Activated CD8-positive, alpha-beta T cell treated with anti-CD3 and anti-CD28 coated beads for 36 hours (primary cell): ENCODE results near the gene ATP23. TPM values are rescaled to one million over a fixed set of nuclear protein-coding genes. Genes with fewer than 3 reads are reported as not detected.

Source experiments
- ATAC-seq: fragments of 200-7000 bp; cut with Tn5 transposase; one replicate; pipeline ENCODE4 v1.10.0; 2021; ENCODE audit warnings: mild to moderate bottlenecking, moderate library complexity
- CTCF ChIA-PET: fragments of 350-600 bp; sonication (Branson Sonifier 250); formaldehyde crosslinking; loops from one replicate; lab custom pipeline; 2021; ENCODE audit warnings: antibody characterized with exemption; lab: Charles Lee
- POLR2A ChIA-PET: fragments of 350-600 bp; sonication (Branson Sonifier 250); formaldehyde crosslinking; loops from one replicate; lab custom pipeline; 2021; ENCODE audit warnings: antibody characterized with exemption; lab: Charles Lee
- DNase-seq: peaks from one replicate; pipeline ENCODE4 v3.0.0-alpha.2; 2020
- H3K27ac Mint-ChIP-seq: one replicate; pipeline ENCODE4 v1.8.0; 2021; ENCODE audit warnings: mild to moderate bottlenecking, mixed read lengths
- H3K27me3 Mint-ChIP-seq: one replicate; pipeline ENCODE4 v1.8.0; 2021; ENCODE audit warnings: mixed read lengths
- H3K36me3 Mint-ChIP-seq: one replicate; pipeline ENCODE4 v1.8.0; 2021; ENCODE audit warnings: low read depth, mixed read lengths
- H3K4me1 Mint-ChIP-seq: one replicate; pipeline ENCODE4 v1.8.0; 2021; ENCODE audit warnings: low read depth, mixed read lengths
- H3K4me3 Mint-ChIP-seq: one replicate; pipeline ENCODE4 v1.8.0; 2021; ENCODE audit warnings: mild to moderate bottlenecking, moderate library complexity, mixed read lengths
- H3K9me3 Mint-ChIP-seq: one replicate; pipeline ENCODE4 v1.8.0; 2021; ENCODE audit warnings: mixed read lengths
- intact Hi-C: fragments of 100-400 bp; cut with micrococcal nuclease; formaldehyde crosslinking; loops from one replicate; pipeline ENCODE4 v1.10.0; 2022
- total RNA-seq, 2 experiments: library from RNA; stranded (reverse); gene quantifications; one replicate each; pipeline ENCODE4 v1.2.3, GENCODE V29; 2021
- TF ChIP-seq, protein P1 (sequence below): fragments of 200-600 bp; IDR thresholded peaks from one replicate; pipeline ENCODE4 v1.8.0; 2022; ENCODE audit warnings: antibody characterized with exemption, mild to moderate bottlenecking

Gene ATP23
- total RNA-seq, 2 experiments from 2014 or later, result 15.8 to 16.7 TPM

DNA sequence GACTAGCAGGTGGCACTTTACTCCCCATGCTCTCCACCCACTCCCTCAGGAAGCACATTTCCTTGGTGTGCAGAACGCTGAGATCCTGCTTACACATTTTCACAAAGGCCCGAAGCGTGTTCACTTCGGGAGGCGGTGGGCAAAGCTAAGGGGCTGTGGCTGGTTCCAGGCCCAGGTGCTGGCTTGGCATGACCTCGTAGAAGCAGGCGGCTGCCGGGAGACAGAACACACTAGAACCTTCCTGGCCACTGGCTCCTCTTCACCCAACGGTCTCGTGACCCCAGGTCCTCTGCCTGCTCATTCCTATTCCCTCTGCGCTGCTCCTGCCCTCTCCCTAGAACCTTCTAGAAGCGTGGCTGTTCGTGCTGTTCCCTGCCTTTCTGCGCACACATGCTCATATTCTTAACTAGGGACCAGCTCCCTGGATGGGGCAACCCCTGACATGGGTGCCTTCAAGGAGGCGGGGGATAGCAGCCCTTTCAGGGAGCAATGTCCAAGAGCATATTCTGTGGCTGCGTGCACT, 43.3 kb downstream of the ATP23 start:
- TF ChIP-seq, protein P1, sequence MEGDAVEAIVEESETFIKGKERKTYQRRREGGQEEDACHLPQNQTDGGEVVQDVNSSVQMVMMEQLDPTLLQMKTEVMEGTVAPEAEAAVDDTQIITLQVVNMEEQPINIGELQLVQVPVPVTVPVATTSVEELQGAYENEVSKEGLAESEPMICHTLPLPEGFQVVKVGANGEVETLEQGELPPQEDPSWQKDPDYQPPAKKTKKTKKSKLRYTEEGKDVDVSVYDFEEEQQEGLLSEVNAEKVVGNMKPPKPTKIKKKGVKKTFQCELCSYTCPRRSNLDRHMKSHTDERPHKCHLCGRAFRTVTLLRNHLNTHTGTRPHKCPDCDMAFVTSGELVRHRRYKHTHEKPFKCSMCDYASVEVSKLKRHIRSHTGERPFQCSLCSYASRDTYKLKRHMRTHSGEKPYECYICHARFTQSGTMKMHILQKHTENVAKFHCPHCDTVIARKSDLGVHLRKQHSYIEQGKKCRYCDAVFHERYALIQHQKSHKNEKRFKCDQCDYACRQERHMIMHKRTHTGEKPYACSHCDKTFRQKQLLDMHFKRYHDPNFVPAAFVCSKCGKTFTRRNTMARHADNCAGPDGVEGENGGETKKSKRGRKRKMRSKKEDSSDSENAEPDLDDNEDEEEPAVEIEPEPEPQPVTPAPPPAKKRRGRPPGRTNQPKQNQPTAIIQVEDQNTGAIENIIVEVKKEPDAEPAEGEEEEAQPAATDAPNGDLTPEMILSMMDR, result no peak
- no peaks in the 10 kb centered on the region for H3K36me3 Mint-ChIP-seq
- DNase-seq (no peak), ATAC-seq (no peak)
- CTCF ChIA-PET, result no interaction called here
- no peak overlapping the region for H3K4me3 Mint-ChIP-seq
- H3K9me3 Mint-ChIP-seq, result peaks cover 2% of the 10 kb centered on the region
- peaks cover 9% of the 10 kb centered on the region for H3K27me3 Mint-ChIP-seq
- H3K27ac Mint-ChIP-seq, result no peak overlapping the region
- intact Hi-C loops, result no loop called here
- POLR2A ChIA-PET, result no interaction called here
- no peaks in the 10 kb centered on the region for H3K4me1 Mint-ChIP-seq

GRCh38 chr12:57985685-57986084, 44.3 kb downstream of the ATP23 start:
- TF ChIP-seq, protein P1, result no peak
- intact Hi-C loops, result no loop called here
- no peak overlapping the region for H3K4me3 Mint-ChIP-seq
- peaks cover 4% of the 10 kb centered on the region for H3K27me3 Mint-ChIP-seq
- ATAC-seq (no peak), DNase-seq (no peak)
- H3K27ac Mint-ChIP-seq, result no peak overlapping the region
- no peaks in the 10 kb centered on the region for H3K4me1 Mint-ChIP-seq
- H3K9me3 Mint-ChIP-seq, result no peaks in the 10 kb centered on the region
- ChIA-PET POLR2A (no interaction called here), CTCF (no interaction called here)
- H3K36me3 Mint-ChIP-seq, result no peaks in the 10 kb centered on the region

GRCh38 chr12:57989838-57990237, 48.5 kb downstream of the ATP23 start:
- Mint-ChIP-seq H3K4me1 (no peaks in the 10 kb centered on the region), H3K36me3 (no peaks in the 10 kb centered on the region), H3K4me3 (no peak overlapping the region), H3K9me3 (peaks cover 12% of the 10 kb centered on the region), H3K27me3 (peaks cover 5% of the 10 kb centered on the region), H3K27ac (no peak overlapping the region)
- TF ChIP-seq, protein P1, result no peak
- DNase-seq (no peak), ATAC-seq (no peak)
- ChIA-PET POLR2A (no interaction called here), CTCF (no interaction called here)
- intact Hi-C loops, result no loop called here

- DNase-seq (no peak), ATAC-seq (no peak)
- Mint-ChIP-seq H3K9me3 (peaks cover 12% of the 10 kb centered on the region), H3K4me3 (no peak overlapping the region), H3K4me1 (no peaks in the 10 kb centered on the region), H3K27ac (no peak overlapping the region), H3K36me3 (no peaks in the 10 kb centered on the region), H3K27me3 (peaks cover 6% of the 10 kb centered on the region)
- ChIA-PET CTCF (interaction anchor here (1.0 kb wide), 1 partner anchor 736 kb away, joined by 4 read pairs; no protein-coding TSS in a partner anchor), POLR2A (no interaction called here)
- TF ChIP-seq, protein P1, result no peak
- intact Hi-C loops, result no loop called here
Measured at GRCh38 chr12:57990241-57990883, 49.0 kb downstream of the ATP23 start.

DNA sequence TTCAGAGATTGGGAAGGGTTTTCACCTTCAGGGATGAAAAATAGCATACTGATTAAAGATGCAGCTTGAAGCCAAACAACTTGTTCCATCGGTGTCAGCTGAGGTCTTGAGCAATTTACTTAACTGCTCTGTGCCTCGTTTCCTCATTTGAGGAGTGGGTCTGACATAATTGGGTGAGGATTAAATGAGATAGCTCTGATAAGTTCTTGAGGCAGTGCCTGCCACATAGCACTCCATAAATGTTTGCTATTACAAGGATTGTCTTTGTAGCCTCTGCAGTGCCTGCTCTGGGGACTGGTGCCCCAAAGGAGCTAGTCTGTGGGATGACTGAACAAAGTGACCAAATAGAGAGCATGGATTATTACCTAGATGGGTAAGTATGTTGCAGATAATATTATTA, 50.6 kb downstream of the ATP23 start:
- Mint-ChIP-seq H3K36me3 (peaks cover under 1% of the 10 kb centered on the region), H3K27ac (no peak overlapping the region), H3K27me3 (peaks cover 7% of the 10 kb centered on the region), H3K4me1 (no peaks in the 10 kb centered on the region), H3K9me3 (peaks cover 21% of the 10 kb centered on the region), H3K4me3 (no peak overlapping the region)
- no peak for DNase-seq
- intact Hi-C loops, result no loop called here
- ChIA-PET POLR2A (no interaction called here), CTCF (interaction anchor here (1.0 kb wide), 1 partner anchor 9 kb away, joined by 3 read pairs; no protein-coding TSS in a partner anchor)
- TF ChIP-seq, protein P1, result no peak
- ATAC-seq, result no peak
